ENCODE data around the gene EYS. TPM values are rescaled to one million over a fixed set of nuclear protein-coding genes. Genes with fewer than 3 reads are reported as not detected.

Gene EYS
- total and polyA plus RNA-seq, 9 of the 15 experiments (the other 6 are each of a cell fraction or from before 2014, with no cell fraction given): 0.03 to 0.36 (median 0.10) TPM; not detected in 2

GRCh38 chr6:63997221-63997620 lies 1709.8 kb downstream of the EYS start (continued):
- TF ChIP-seq ZNF518B (CRISPR knock-in tag; IDR thresholded peaks at IDR 0.05): no peak
- TF ChIP-seq MTF1 (CRISPR knock-in tag; IDR thresholded peaks at IDR 0.05; ENCODE audit: borderline replicate concordance): no peak
- no peak for TF ChIP-seq MAFF (IDR thresholded peaks at IDR 0.05; ENCODE audit: low read length)

GRCh38 chr6:63985223-63985622 lies 1721.8 kb downstream of the EYS start:
- no peak for DNase-seq (ENCODE audit: extremely low read depth in 1 of 4, low spot score in 3 of 4)
- Histone ChIP-seq H3K4me1 (replicated peaks in 1 of 2; ENCODE audit: control insufficient read depth in 2 of 2, insufficient read depth in 2 of 2, low read length in 2 of 2) (no peaks in the 10 kb centered on the region), H3K27ac (ENCODE audit: extremely low read depth, low read depth, low read length) (no peak overlapping the region), H4K20me1 (replicated peaks; ENCODE audit: control insufficient read depth, insufficient read depth, low read length) (no peaks in the 10 kb centered on the region), H3K9ac (ENCODE audit: insufficient read depth in 1 of 2, low read depth in 2 of 2, low read length in 2 of 2) (no peak overlapping the region), H3K36me3 (ENCODE audit: control insufficient read depth, insufficient read depth, low read length) (no peaks in the 10 kb centered on the region), H3K9me3 (replicated peaks; ENCODE audit: control insufficient read depth, insufficient read depth, low read depth, low read length) (no peaks in the 10 kb centered on the region), H3K4me3 (no peak overlapping the region), H3K4me2 (ENCODE audit: insufficient read depth, low read length) (no peak overlapping the region), H3K27me3 (ENCODE audit: control insufficient read depth in 2 of 2, insufficient read depth in 2 of 2, low read length in 2 of 2) (no peaks in the 10 kb centered on the region), H2AFZ (ENCODE audit: low read depth, low read length) (no peak overlapping the region), H3K9me1 (ENCODE audit: control insufficient read depth, insufficient read depth, low read length) (no peaks in the 10 kb centered on the region), H3K79me2 (ENCODE audit: control insufficient read depth, insufficient read depth, low read length) (no peaks in the 10 kb centered on the region)
- CTCF ChIA-PET (ENCODE audit: low intra/inter-chr PET ratio): no interaction called here
- no peak for FAIRE-seq
- TF ChIP-seq ZNF165 (CRISPR knock-in tag; IDR thresholded peaks at IDR 0.05; ENCODE audit: borderline replicate concordance): no peak
- no peak for TF ChIP-seq MEF2D (tag; conservative IDR thresholded peaks at IDR 0.05; ENCODE audit: low read depth)
- TF ChIP-seq GABPB1 (CRISPR knock-in tag; IDR thresholded peaks at IDR 0.05): no peak
- no peak for TF ChIP-seq E2F8 (IDR thresholded peaks at IDR 0.05; ENCODE audit: low read depth, partially characterized antibody)
- 0% methylated on average over 3 of the region's 3 CpGs for WGBS (ENCODE audit: insufficient coverage, low coverage, missing lambda C conversion rate)
- POLR2A ChIA-PET: no interaction called here
- in situ Hi-C loops (cut with MboI): no loop called here
- intact Hi-C loops (cut with micrococcal nuclease): no loop called here
- no peak for ATAC-seq
- BruUV-seq (replicated peaks): no TSS peak
